H1 (cell line): Measurements from ENCODE around the gene HMCN1. TPM values are rescaled to one million over a fixed set of nuclear protein-coding genes. Genes with fewer than 3 reads are reported as not detected.
"Not testable (repeated sequence)": the region's sequence is repeated elsewhere in the genome, so short reads cannot be mapped to it uniquely, and the experiment has no call there.

ENCODE experiments used
- CTCF ChIA-PET: fragments of 300-600 bp; sonication (Branson Sonifier 250); formaldehyde crosslinking; loops from one replicate; lab custom pipeline; 2021; ENCODE audit not compliant: partially characterized antibody; lab: Charles Lee
- POLR2A ChIA-PET: fragments of 300-600 bp; sonication (Branson Sonifier 250); formaldehyde crosslinking; loops from one replicate; lab custom pipeline; 2021; ENCODE audit warnings: inconsistent platforms; ENCODE audit not compliant: partially characterized antibody; lab: Charles Lee
- DNase-seq, 2 experiments: peaks; one replicate each; pipeline versions ENCODE4 v3.0.0 to v3.0.0-alpha.2; 2010 to 2022; ENCODE audit warnings: low spot score in 2 of 2, low read depth in 1 of 2, mixed read lengths in 1 of 2
- FAIRE-seq: peaks from 2 replicates; lab custom pipeline; 2011; peaks lifted over from hg19 to GRCh38; lab: Jason Lieb, UNC
- H2AFZ ChIP-seq: 2 replicates; pipeline ENCODE4 v1.8.1; 2012; ENCODE audit warnings: low read length, inconsistent platforms
- H2AK5ac ChIP-seq: 2 replicates; pipeline ENCODE4 v1.6.1; 2013; ENCODE audit warnings: low read depth, low read length
- H2BK120ac ChIP-seq: replicated peaks from 2 replicates; pipeline ENCODE3; 2013; ENCODE audit warnings: low read depth, low read length, inconsistent platforms
- H2BK12ac ChIP-seq: 2 replicates; pipeline ENCODE4 v1.6.1; 2013; ENCODE audit warnings: low read depth, low read length
- H2BK15ac ChIP-seq: 2 replicates; pipeline ENCODE4 v1.6.1; 2013; ENCODE audit warnings: low read length
- H2BK20ac ChIP-seq: 2 replicates; pipeline ENCODE4 v1.6.1; 2013; ENCODE audit warnings: low read length
- H2BK5ac ChIP-seq: 2 replicates; pipeline ENCODE4 v1.6.1; 2013; ENCODE audit warnings: low read depth, low read length
- H3K14ac ChIP-seq: 2 replicates; pipeline ENCODE4 v1.6.1; 2013; ENCODE audit warnings: inconsistent platforms; ENCODE audit not compliant: insufficient read length
- H3K18ac ChIP-seq: 2 replicates; pipeline ENCODE4 v1.6.1; 2013; ENCODE audit warnings: low read length; ENCODE audit errors: extremely low read depth
- H3K23ac ChIP-seq: 2 replicates; pipeline ENCODE4 v1.6.1; 2013; ENCODE audit warnings: inconsistent platforms; ENCODE audit not compliant: insufficient read length
- H3K23me2 ChIP-seq: 2 replicates; pipeline ENCODE4 v1.6.1; 2013; ENCODE audit warnings: low read depth, low read length
- H3K27ac ChIP-seq: 2 replicates; pipeline ENCODE4 v1.6.1; 2011; ENCODE audit warnings: low read depth, low read length, inconsistent platforms
- H3K27me3 ChIP-seq, 4 experiments: replicated peaks in 1 of 4; 1 replicate in 1 of 4; 2 replicates in 3 of 4; pipeline versions ENCODE4 v1.6.1 to v1.8.1; 2011 to 2013; ENCODE audit warnings: low read length in 3 of 4, mild to moderate bottlenecking in 3 of 4, inconsistent platforms in 2 of 4, mixed read lengths in 2 of 4, moderate library complexity in 1 of 4; ENCODE audit not compliant: control insufficient read depth in 3 of 4, insufficient read depth in 3 of 4; ENCODE audit errors: extremely low read depth in 1 of 4
- H3K36me3 ChIP-seq, 4 experiments: 2 replicates each; pipeline versions ENCODE4 v1.6.1 to v1.8.1; 2011 to 2013; ENCODE audit warnings: mild to moderate bottlenecking in 4 of 4, low read length in 3 of 4, moderate library complexity in 2 of 4, control low read depth in 1 of 4, inconsistent platforms in 1 of 4; ENCODE audit not compliant: insufficient read depth in 4 of 4, control insufficient read depth in 2 of 4
- H3K4ac ChIP-seq: replicated peaks from 2 replicates; pipeline ENCODE3; 2013; ENCODE audit warnings: low read length, low read depth, mixed read lengths, inconsistent platforms; ENCODE audit not compliant: insufficient read length
- H3K4me1 ChIP-seq, 4 experiments: replicated peaks in 1 of 4; 1 replicate in 1 of 4; 2 replicates in 3 of 4; pipeline versions ENCODE4 v1.6.1 to v1.8.1; 2011 to 2013; ENCODE audit warnings: low read length in 3 of 4, inconsistent platforms in 2 of 4, mixed read lengths in 1 of 4; ENCODE audit not compliant: insufficient read depth in 4 of 4, control insufficient read depth in 3 of 4
- H3K4me2 ChIP-seq, 2 experiments: 2 replicates each; pipeline versions ENCODE4 v1.6.1 to v1.8.1; 2011 to 2013; ENCODE audit warnings: low read depth in 2 of 2, low read length in 2 of 2, control low read depth in 1 of 2, inconsistent platforms in 1 of 2, mild to moderate bottlenecking in 1 of 2; ENCODE audit not compliant: insufficient read depth in 1 of 2
- H3K4me3 ChIP-seq, 4 experiments: fragments of 200-600, 300-600 bp in 1 of 4; sonication (generic), shearing (Covaris generic), sonication (Bioruptor Twin) in 1 of 4; 2 replicates each; pipeline versions ENCODE4 v1.5.1 to v1.8.1; 2011 to 2016; ENCODE audit warnings: low read length in 4 of 4, low read depth in 3 of 4, control low read depth in 2 of 4, inconsistent platforms in 2 of 4, mild to moderate bottlenecking in 2 of 4, mixed read lengths in 1 of 4, moderate library complexity in 1 of 4; ENCODE audit not compliant: insufficient read depth in 2 of 4; ENCODE audit errors: extremely low read depth in 1 of 4
- H3K56ac ChIP-seq: replicated peaks from 2 replicates; pipeline ENCODE3; 2013; ENCODE audit warnings: low read depth, mild to moderate bottlenecking, mixed read lengths, low read length, inconsistent platforms; ENCODE audit not compliant: insufficient read length
- H3K79me1 ChIP-seq: 2 replicates; pipeline ENCODE4 v1.6.1; 2013; ENCODE audit warnings: low read depth, low read length, control low read depth
- H3K79me2 ChIP-seq, 2 experiments: 2 replicates each; pipeline versions ENCODE4 v1.6.1 to v1.8.1; 2012 to 2013; ENCODE audit warnings: low read length in 2 of 2, mild to moderate bottlenecking in 2 of 2, inconsistent platforms in 1 of 2; ENCODE audit not compliant: insufficient read depth in 2 of 2, control insufficient read depth in 1 of 2
- H3K9ac ChIP-seq, 4 experiments: replicated peaks in 1 of 4; 1 replicate in 1 of 4; 2 replicates in 3 of 4; pipeline versions ENCODE4 v1.6.1 to v1.8.1; 2011 to 2013; ENCODE audit warnings: low read depth in 3 of 4, low read length in 3 of 4, control low read depth in 2 of 4, mild to moderate bottlenecking in 2 of 4, moderate library complexity in 2 of 4, inconsistent platforms in 1 of 4; ENCODE audit errors: extremely low read depth in 1 of 4
- H3K9me3 ChIP-seq, 2 experiments: 2 replicates each; pipeline versions ENCODE4 v1.6.1 to v1.8.1; 2012 to 2013; ENCODE audit warnings: mild to moderate bottlenecking in 2 of 2, moderate library complexity in 2 of 2, control low read depth in 1 of 2, inconsistent platforms in 1 of 2, low read depth in 1 of 2, low read length in 1 of 2, mixed read lengths in 1 of 2; ENCODE audit not compliant: insufficient read depth in 2 of 2
- H4K20me1 ChIP-seq, 2 experiments: replicated peaks in 1 of 2; 2 replicates each; pipeline versions ENCODE3 to v1.8.1; 2011 to 2013; ENCODE audit warnings: inconsistent platforms in 2 of 2, low read length in 2 of 2, mild to moderate bottlenecking in 1 of 2; ENCODE audit not compliant: insufficient read depth in 2 of 2, control insufficient read depth in 1 of 2
- H4K5ac ChIP-seq: 2 replicates; pipeline ENCODE4 v1.6.1; 2013; ENCODE audit warnings: low read length, low read depth, mixed read lengths, inconsistent platforms; ENCODE audit not compliant: insufficient read length
- H4K8ac ChIP-seq: 2 replicates; pipeline ENCODE4 v1.8.0; 2013; ENCODE audit warnings: mild to moderate bottlenecking, moderate library complexity, low read length, inconsistent platforms; ENCODE audit not compliant: insufficient read depth; ENCODE audit errors: extremely low read depth
- H4K91ac ChIP-seq: replicated peaks from 2 replicates; pipeline ENCODE3; 2013; ENCODE audit warnings: low read length, mixed read lengths, inconsistent platforms; ENCODE audit not compliant: insufficient read length
- RAD21 ChIP-seq, 2 experiments: IDR thresholded peaks in 1 of 2; conservative IDR thresholded peaks in 1 of 2; 2 replicates each; pipeline ENCODE4 v1.6.1; 2011; ENCODE audit warnings: low read depth in 2 of 2, low read length in 2 of 2, improper control_type of control experiment in 1 of 2, inconsistent platforms in 1 of 2, mild to moderate bottlenecking in 1 of 2, moderate library complexity in 1 of 2
- SIRT6 ChIP-seq: IDR thresholded peaks from one replicate; pipeline ENCODE4 v1.7.1; 2012; ENCODE audit warnings: low read length, inconsistent platforms
- TCF12 ChIP-seq: IDR thresholded peaks from 2 replicates; pipeline ENCODE4 v1.6.1; 2011; ENCODE audit warnings: low read depth, mild to moderate bottlenecking, low read length
- ZNF274 ChIP-seq: IDR thresholded peaks from 2 replicates; pipeline ENCODE4 v1.7.0; 2012; ENCODE audit warnings: low read length, borderline replicate concordance; ENCODE audit errors: extremely low read depth
- WGBS, 2 experiments: shearing (Covaris generic) in 1 of 2; methylation state at CpG; one replicate each; pipeline versions ENCODE4 v1.1.6 to v1.1.7; 2013 to 2015; ENCODE audit warnings: low lambda C conversion rate in 2 of 2, mixed read lengths in 2 of 2, inconsistent platforms in 1 of 2, low coverage in 1 of 2, missing lambda C conversion rate in 1 of 2; ENCODE audit not compliant: insufficient replicate concordance in 2 of 2, insufficient coverage in 1 of 2, insufficient read length in 1 of 2; ENCODE audit errors: extremely low coverage in 1 of 2, missing lambda C conversion rate in 1 of 2; 5-methylcytosine and 5-hydroxymethylcytosine counted together
- polyA plus RNA-seq, 7 experiments: library from polyadenylated mRNA; depleted of rRNA in 3 of 7; stranded (reverse) in 5 of 7; unstranded in 2 of 7; fragments of >200 nt in 5 of 7; fragments of 200-250 nt in 2 of 7; gene quantifications; 1 replicate in 5 of 7; 2 replicates in 1 of 7; 4 replicates in 1 of 7; pipeline versions ENCODE4 v1.2.1 to v1.2.3, GENCODE V29; 2011 to 2013; ENCODE audit warnings: missing spikeins in 2 of 7, mixed read lengths in 2 of 7
- total RNA-seq: library from RNA; stranded (reverse); fragmentation: NEBNext Ultra II Directional; extraction: Animal tissue kit (Norgen Biotek cat#: 25700); gene quantifications from 2 replicates; pipeline ENCODE4 v1.2.1, GENCODE V29; 2021

HMCN1 gene
- total and polyA plus RNA-seq, 2 of the 8 experiments (the other 6 are each of a cell fraction or from before 2014, with no cell fraction given): 13.8 to 14.6 TPM

DNA sequence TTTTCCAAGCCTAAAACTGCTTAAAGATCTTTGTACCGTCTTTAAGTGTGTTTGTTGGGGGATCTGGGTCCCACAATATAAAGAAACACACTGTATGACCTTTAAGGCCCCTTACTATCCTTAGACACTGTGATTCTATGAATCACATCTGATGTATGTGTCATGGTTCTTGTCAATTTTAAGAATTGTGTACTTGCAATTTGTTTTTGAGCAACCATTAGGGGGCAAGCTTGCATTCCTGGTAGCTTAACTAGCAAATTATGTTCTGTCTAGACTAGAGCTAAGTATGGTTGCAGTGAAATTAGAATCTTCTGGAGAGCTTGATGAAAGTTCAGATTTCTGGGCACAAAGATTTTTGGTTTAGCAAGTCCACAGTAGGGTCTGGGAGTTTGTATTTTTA lies 421.4 kb downstream of the HMCN1 start (continued):
- TF ChIP-seq RAD21 (IDR thresholded peaks at IDR 0.05 in 1 of 2, conservative IDR thresholded peaks at IDR 0.05 in 1 of 2; ENCODE audit: low read depth in 2 of 2, low read length in 2 of 2) (peak; percentile 58 to 63), TCF12 (no peak), ZNF274 (no peak), SIRT6 (no peak)

DNA sequence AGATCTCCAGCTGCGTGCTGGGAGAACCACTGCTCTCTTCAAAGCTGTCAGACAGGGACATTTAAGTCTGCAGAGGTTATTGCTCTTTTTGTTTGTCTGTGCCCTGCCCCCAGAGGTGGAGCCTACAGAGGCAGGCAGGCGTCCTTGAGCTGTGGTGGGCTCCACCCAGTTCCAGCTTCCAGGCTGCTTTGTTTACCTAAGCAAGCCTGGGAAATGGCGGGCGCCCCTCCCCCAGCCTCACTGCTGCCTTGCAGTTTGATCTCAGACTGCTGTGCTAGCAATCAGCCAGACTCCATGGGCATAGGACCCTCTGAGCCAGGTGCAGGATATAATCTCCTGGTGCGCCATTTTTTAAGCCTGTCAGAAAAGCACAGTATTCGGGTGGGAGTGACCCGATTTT lies 428.7 kb downstream of the HMCN1 start:
- H3K23ac ChIP-seq, H3K4me3 ChIP-seq, H3K79me1 ChIP-seq, H3K23me2 ChIP-seq, H2BK12ac ChIP-seq, H3K56ac ChIP-seq, DNase-seq, POLR2A ChIA-PET, H3K79me2 ChIP-seq, H3K9ac ChIP-seq, H3K18ac ChIP-seq, H2BK5ac ChIP-seq, CTCF ChIA-PET, H3K14ac ChIP-seq, H3K4me1 ChIP-seq, FAIRE-seq, H3K27me3 ChIP-seq, H2AFZ ChIP-seq, H2AK5ac ChIP-seq, H4K8ac ChIP-seq, H4K91ac ChIP-seq, H4K5ac ChIP-seq, H3K27ac ChIP-seq, H2BK15ac ChIP-seq, H3K4me2 ChIP-seq, H3K36me3 ChIP-seq, H2BK120ac ChIP-seq, H2BK20ac ChIP-seq, H3K9me3 ChIP-seq, H4K20me1 ChIP-seq, H3K4ac ChIP-seq: not testable (repeated sequence)
- WGBS, 2 experiments: 92% methylated on average over 6 of the region's 7 CpGs; no CpG with 5 or more reads in 1 of the 2 experiments
